CD4-positive, alpha-beta T cell treated with Interferon gamma for 1 hour (primary cell): ENCODE data around the gene LMNTD2.

Experiments
- DNase-seq: peaks from one replicate; pipeline ENCODE4 v3.0.0-alpha.2; 2020

Gene LMNTD2

DNA sequence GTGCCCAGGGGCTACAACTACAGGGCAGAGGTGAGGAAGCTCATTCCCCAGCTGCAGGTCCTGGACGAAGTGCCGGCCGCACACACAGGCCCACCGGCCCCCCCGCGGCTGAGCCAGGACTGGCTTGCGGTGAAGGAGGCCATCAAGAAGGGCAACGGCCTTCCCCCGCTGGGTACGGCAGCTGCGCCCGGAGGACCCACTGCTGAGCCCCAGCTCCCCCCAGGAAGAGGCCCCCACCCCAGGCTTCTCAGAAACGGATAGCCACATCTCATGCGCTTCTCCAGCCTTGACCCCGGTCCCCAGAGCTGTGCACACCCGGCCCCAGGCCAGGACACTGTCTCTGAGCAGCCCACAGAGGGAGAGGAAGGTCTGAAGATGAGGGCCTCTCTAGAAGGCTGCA, 9.4 kb downstream of the LMNTD2 start:
- no peak for DNase-seq

DNA sequence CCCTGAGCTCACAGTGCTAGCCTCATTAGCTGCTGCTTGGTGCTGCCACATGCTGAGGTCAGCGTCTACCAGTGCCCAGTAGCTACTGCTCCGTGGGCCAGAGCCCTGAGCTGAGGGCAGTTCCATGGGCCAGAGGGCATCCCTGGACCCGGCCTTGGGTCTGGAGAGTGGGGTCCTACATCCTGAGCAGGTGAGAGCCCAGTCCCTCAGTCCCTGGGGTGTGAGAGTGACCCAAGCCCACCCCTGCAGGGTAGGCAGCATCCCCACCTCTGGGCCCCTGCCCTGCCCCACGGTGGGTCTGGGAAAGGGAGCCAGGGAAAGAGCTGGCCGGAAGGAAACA, 9.8 kb downstream of the LMNTD2 start:
- DNase-seq, result no peak

DNA sequence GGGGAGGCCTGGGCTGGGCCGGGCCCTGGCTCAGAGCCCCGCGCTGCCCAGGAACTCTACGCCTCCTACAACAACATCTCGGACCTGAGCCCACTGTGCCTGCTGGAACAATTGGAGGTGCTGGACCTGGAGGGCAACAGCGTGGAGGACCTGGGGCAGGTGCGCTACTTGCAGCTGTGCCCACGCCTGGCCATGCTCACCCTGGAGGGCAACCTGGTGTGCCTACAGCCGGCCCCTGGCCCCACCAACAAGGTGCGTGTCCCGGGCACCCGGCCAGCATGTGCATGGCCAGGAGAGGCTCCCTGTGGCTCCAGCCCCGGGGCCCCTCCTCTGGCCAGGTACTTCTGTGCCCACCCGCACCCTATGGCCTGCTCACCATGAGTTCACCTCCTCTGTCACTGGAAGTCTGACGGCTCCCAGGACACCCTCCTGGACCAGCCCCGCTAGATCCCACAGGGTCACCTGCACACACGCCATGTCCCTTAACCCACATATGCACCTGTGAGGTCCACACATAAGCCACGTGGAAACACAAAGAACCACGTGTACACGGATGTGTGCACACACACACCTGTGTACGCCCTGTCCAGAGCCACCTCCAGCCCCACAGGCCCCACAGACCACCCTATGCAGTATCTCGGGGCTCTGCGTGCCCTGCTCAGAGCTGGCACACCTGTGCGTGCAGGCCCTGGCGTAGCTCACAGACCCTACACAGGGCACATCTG, 10.4 kb downstream of the LMNTD2 start:
- DNase-seq, result no peak

DNA sequence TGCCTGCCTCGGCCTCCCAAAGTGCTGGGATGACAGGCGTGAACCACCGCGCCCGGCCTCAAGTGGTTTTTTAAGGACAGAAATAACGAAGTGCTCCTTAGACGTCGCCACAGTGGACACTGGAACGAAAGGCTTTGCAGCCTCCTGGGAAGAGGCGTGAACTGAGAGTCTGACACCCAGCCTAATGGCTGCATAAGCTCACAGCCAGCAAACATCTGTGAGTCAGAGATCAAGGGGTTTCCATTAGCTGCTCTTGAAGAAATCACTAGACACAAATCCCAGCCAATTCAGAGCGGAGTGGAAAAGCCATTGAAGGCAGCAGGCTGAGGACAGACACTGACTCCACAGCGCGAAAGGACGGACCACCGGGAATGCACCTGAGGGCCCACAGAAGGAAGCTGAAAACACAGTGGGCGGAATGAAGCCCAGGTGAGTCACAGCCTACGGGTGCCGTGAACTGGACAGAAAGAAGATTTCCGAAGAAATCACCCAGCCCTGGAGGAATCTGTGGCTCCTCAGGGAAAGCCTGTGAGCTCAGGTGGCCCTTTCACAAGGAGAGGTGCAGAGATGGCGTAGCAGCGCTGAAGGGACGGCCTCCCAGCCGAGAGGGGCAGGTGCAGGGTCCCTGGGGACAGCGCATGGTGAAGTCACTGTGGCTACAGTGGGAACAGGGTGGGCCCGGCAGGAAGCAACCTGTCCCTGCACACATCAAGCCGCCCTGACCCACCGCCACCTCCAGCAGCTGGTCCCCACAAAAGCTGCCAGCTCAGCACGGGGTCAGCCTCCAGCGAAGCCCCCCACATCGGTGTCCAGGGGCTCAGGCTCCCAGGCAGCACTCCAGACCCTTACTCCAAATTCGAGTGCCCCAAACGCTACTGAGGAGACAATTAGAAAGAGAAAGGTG, 11.6 kb downstream of the LMNTD2 start:
- DNase-seq, result no peak

GRCh38 chr11:545171-545570, 15.4 kb downstream of the LMNTD2 start:
- DNase-seq, result no peak

- no peak for DNase-seq
These were observed 15.7 kb downstream of the LMNTD2 start for GRCh38 chr11:544817-545166.

GRCh38 chr11:541433-541885, 19.1 kb downstream of the LMNTD2 start:
- no peak for DNase-seq

GRCh38 chr11:540583-541432, 19.7 kb downstream of the LMNTD2 start:
- no peak for DNase-seq

- no peak for DNase-seq
These were observed 20.5 kb downstream of the LMNTD2 start for GRCh38 chr11:539971-540481.

- no peak for DNase-seq
These were observed 22.0 kb downstream of the LMNTD2 start for GRCh38 chr11:538431-539051.

- no peak for DNase-seq
These were observed 22.7 kb downstream of the LMNTD2 start for GRCh38 chr11:537622-538430.

- peak; percentile 96 for DNase-seq
These were observed 23.5 kb downstream of the LMNTD2 start, which contains the start of gene LRRC56 for GRCh38 chr11:536841-537621. LRRC56 (plus strand) TSS chr11:537527; CDS start chr11:540685, 3,158 bp downstream.

DNA sequence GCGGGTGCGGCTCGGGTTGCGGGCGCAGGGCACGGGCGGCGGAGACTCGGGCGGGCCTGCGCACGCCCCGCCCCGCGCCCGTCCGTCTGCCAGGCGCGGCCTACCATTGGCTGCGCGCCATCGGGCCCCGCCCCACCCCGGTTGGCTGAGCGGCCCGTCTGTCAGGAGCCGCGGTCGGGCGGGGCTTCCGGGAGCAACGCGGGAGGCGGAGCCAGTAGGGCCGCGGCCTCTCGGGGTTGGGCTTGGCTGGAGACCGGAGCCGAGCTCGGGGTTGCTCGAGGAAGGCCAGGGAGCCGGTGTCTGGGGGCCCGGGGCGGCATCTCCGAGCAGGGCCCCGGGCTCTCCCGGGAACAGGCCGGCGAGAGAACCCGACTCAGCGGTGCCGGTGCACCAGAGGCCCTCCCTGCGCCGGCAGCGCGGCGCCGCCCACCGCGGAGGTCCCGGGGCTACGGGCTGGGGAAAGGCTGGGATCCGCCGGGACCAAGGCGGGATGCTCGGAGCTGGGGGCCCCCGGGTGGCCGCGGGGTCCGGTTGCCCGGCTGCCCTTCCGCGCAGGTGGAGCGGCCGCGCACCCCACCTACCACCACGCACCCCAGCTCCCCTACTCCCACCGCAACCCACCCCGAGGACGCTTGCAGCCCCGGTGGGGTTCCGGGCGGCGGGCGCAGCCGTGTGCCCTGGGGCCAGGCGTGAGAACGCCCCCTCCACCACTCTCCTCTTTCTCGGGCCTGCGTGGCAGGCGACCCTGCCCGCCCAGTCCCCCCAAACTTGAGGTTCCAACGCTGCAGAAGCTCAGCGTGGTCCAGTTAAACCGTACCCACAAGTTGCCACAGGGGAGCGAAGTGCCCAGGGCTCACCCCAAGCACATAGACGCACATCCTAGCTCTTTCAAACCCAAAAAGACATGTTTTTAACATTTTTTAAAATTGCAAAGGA, 24.8 kb downstream of the LMNTD2 start, which contains the start of gene HRAS:
Gene HRAS, minus strand, starts transcription at position 58 of the 936 bp plus-strand sequence.
- peak; percentile 95 for DNase-seq

GRCh38 chr11:535210-535518, 25.4 kb downstream of the LMNTD2 start:
- DNase-seq, result no peak

DNA sequence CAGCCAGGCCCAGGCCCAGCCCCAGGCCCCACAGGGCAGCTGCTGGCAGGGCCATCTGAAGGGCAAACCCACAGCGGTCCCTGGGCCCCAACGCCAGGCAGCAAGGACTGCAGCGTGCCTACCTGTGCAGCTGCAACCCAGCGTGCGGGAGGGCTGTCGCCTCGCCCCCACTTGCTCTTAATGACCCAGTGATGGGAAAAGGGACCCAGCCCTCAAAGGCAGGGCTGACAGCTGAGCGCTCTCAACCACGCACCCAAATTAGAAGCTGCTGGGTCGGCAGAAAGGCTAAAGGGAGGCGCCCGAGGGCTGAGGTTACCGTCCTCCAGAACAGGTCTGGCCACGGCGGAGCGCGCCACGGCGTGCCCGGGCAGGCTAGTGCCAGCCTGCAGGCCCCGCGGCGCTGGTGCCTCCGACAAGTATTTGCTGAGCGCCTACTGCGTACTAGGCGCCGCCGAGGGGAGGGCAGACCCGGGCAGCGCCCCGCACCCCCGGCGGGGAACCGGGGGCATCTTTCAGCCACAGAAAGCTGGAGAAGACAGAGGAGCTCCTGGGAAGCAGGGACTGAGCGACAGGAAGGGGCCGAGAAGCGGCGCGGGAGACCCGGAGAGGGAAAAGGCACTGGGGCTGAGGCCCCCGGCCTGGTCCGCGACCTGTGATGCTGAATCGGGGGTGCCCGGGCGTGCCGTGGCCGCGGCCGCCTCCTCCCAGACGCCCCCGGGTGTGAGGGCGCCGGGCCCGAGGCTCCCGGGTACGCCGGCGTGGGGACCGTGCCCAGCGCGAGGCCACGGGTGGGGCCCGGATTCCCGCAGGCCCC, 25.9 kb downstream of the LMNTD2 start:
- DNase-seq, result no peak

GRCh38 chr11:533586-534395, 26.7 kb downstream of the LMNTD2 start:
- DNase-seq, result no peak

DNA sequence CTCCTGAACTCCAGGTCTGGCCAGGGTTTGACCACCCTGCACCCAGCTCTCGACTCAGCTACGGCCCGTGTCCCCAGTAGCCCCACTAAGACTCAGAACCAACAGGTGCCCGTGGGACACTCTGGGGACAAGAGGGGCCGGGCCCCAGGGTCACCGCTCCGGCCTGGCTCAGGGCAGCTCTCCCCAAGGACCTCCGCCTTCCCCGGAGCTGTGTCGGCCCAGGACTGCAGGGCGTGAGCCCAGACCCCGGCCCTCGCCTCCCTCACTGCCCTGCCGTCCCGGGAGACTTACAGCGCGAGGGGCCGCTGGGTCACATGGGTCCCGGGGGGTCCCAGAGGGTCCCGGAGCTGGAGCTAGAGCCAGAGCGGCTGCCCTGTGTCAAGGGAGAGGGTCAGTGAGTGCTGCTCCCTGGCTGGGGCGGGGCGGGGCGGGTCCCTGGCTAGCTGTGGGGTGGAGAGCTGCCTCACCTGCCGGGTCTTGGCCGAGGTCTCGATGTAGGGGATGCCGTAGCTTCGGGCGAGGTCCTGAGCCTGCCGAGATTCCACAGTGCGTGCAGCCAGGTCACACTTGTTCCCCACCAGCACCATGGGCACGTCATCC, 27.5 kb downstream of the LMNTD2 start:
- DNase-seq, result no peak
